BLaER1 (cell line): ENCODE data around the gene MTFR1L.
A peak's percentile ranks its signal among the peaks of the same experiment; 100 is the strongest.
"Not testable (repeated sequence)": the region's sequence is repeated elsewhere in the genome, so short reads cannot be mapped to it uniquely, and the experiment has no call there.

Experiments used
- H3K27ac ChIP-seq: shearing (Covaris generic); formaldehyde crosslinking; 2 replicates; pipeline ENCODE4 v1.8.1; 2022
- H3K27me3 ChIP-seq: shearing (Covaris generic); formaldehyde crosslinking; 2 replicates; pipeline ENCODE4 v1.8.1; 2022
- H3K36me3 ChIP-seq: shearing (Covaris generic); formaldehyde crosslinking; 2 replicates; pipeline ENCODE4 v1.8.1; 2022
- H3K4me1 ChIP-seq: shearing (Covaris generic); formaldehyde crosslinking; 2 replicates; pipeline ENCODE4 v1.8.1; 2022
- H3K4me2 ChIP-seq: shearing (Covaris generic); formaldehyde crosslinking; 2 replicates; pipeline ENCODE4 v1.8.1; 2022
- H3K4me3 ChIP-seq: shearing (Covaris generic); formaldehyde crosslinking; 2 replicates; pipeline ENCODE4 v1.8.1; 2022
- H3K9ac ChIP-seq: shearing (Covaris generic); formaldehyde crosslinking; 2 replicates; pipeline ENCODE4 v1.8.1; 2022
- H3K9me3 ChIP-seq: shearing (Covaris generic); formaldehyde crosslinking; 2 replicates; pipeline ENCODE4 v1.8.1; 2022
- H4K20me1 ChIP-seq: shearing (Covaris generic); formaldehyde crosslinking; 2 replicates; pipeline ENCODE4 v1.8.1; 2022
- Cebpa-rat ChIP-seq: shearing (Covaris generic); IDR thresholded peaks from 2 replicates; pipeline ENCODE4 v1.8.1; 2022

Gene MTFR1L

DNA sequence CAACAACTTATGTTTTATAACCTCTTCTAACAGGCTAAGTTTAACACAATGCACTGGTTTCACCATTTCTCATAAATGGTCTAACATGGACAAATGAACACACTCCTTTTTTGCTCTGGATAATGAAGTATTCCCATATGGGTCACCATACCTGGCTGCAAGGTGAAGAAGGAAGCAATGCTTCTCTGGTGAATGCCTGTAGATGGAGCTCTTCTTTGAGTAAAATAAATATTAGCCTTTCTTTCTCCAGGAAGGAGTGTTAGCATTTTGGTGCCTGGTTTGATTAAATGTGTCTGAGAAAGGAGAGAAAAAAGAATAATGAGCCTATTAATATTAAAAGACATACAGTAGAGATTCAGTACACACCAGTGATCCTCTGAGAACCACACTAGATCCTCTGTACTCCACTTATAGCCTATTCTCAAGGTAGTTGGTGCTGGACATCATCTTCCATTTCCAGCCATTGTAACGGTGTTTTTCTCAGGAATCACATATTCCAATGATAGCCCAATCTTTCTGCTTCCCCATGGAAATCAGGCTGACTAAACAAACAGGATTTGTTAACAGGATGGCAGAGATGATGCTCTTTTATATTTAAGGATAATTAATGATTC is 17.6 kb downstream of the MTFR1L start:
- H3K36me3 ChIP-seq: peaks cover 57% of the 10 kb centered on the region
- H3K27me3 ChIP-seq: no peaks in the 10 kb centered on the region

DNA sequence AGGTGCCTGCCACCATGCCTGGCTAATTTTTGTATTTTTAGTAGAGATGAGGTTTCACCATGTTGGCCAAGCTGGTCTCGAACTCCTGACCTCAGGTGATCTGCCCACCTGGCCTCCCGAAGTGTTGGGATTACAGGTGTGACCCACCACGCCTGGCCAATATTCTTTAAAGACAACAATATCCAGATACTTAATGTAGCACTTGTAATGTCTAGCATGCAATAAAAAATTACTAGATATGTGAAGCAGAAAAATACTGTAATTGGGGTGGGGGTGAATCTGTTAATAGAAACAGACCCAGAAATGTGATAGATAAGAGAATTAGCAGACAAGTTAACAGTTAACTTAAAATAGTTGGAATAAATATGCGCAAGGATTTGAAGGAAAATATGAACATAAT is 20.1 kb downstream of the MTFR1L start:
- H3K36me3 ChIP-seq: peaks cover 33% of the 10 kb centered on the region
- H3K27me3 ChIP-seq, H3K4me3 ChIP-seq, H3K27ac ChIP-seq, H4K20me1 ChIP-seq, H3K9ac ChIP-seq, H3K4me2 ChIP-seq: not testable (repeated sequence)
- H3K9me3 ChIP-seq: peaks cover 14% of the 10 kb centered on the region
- peaks cover 13% of the 10 kb centered on the region; the same call in 1 of the 2 replicates for H3K4me1 ChIP-seq

More for the DNA sequence above, 17.6 kb downstream of the MTFR1L start:
- Histone ChIP-seq H3K4me3 (no peak overlapping the region), H3K4me1 (peaks cover 6% of the 10 kb centered on the region), H4K20me1 (peaks cover 7% of the 10 kb centered on the region; the same call in 1 of the 2 replicates), H3K9ac (no peak overlapping the region), H3K4me2 (no peak overlapping the region), H3K9me3 (peaks cover 14% of the 10 kb centered on the region), H3K27ac (no peak overlapping the region)
- TF ChIP-seq Cebpa-rat: no peak

DNA sequence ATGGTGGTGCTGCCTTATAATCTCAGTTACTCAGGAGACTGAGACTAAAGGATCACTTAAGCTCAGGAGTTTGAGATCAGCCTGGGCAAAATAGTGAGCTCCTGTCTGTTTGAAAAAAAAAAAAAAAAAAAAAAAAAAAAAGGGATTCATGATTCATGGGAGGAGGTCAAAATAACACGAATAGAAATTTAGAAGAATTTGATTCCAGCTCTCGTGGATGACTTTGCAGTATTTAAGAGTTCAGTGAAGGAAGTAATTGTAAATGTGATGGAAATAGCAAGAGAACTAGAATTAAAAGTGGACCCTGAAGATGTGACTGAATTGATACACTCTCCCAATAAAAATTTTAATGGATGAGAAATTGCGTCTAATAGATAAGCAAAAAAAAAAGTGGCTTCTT is 23.7 kb downstream of the MTFR1L start:
- Histone ChIP-seq H3K4me1 (peaks cover 17% of the 10 kb centered on the region; the same call in 1 of the 2 replicates), H3K27ac (no peak overlapping the region), H3K4me3 (no peak overlapping the region), H3K9ac (no peak overlapping the region), H3K36me3 (peaks cover 10% of the 10 kb centered on the region), H3K27me3 (no peaks in the 10 kb centered on the region), H4K20me1 (no peaks in the 10 kb centered on the region), H3K9me3 (peaks cover 14% of the 10 kb centered on the region), H3K4me2 (no peak overlapping the region)
- TF ChIP-seq Cebpa-rat: no peak

DNA sequence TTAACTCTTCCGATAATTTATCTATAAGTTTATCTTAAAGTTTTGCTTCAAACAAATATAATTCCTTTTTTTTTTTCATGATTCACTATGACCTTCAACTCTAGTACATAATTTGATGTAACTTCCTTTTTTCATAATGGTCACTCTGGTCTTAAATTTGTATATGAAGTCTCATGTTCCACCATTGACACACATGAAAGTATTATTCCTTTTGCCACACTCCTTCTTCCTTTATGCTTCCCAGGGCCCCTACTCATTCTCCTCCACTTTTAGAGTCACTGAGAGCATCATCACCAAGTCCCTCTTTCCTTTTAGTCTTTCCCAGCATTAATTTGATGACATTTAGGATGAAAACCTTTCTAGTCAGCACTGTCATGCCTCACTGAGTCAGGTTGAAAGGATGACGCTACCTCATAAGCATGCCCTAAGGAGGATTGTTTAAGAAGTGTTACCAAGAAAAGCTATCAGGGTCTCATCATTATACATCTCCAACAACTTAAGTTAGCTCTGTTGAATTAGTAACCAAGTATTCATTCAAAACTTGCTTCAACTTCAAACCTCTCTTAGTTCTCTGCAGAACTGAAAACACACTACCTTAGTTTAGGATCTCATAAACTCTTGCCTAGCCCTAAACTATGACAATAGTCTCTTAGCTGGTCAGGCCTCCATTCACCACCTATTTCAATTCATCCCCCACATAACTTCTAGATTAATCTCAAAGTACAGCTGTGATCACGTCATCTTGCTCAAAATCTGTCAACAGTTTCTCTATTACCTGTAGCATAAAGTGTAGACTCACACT is 25.0 kb downstream of the MTFR1L start:
- no peak for TF ChIP-seq Cebpa-rat

DNA sequence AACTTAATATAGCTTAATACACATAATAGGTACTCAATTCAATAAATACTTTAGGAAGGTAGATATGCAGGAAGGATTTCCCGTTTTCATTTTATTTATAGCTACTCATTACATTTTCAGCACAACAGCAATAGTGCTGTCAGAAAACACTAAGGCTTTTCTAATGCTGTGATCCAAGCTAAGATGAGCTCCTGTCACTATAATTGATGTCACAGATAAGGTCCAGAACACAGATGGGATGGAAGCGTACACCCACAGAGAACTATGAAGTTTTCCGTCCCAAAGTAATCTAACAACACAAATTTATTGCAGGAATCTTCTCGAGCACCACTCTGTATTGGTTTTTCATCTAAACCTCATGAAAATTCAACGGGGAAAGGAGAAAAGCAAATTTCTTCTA is 25.9 kb downstream of the MTFR1L start:
- peaks cover 17% of the 10 kb centered on the region; the same call in 1 of the 2 replicates for H3K4me1 ChIP-seq
- H3K4me3 ChIP-seq: no peak overlapping the region
- no peaks in the 10 kb centered on the region for H3K27me3 ChIP-seq
- peaks cover 5% of the 10 kb centered on the region; the same call in 1 of the 2 replicates for H3K9me3 ChIP-seq
- H3K36me3 ChIP-seq: no peaks in the 10 kb centered on the region
- no peak overlapping the region for H3K27ac ChIP-seq
- H3K4me2 ChIP-seq: no peak overlapping the region
- no peak for TF ChIP-seq Cebpa-rat
- no peak overlapping the region for H3K9ac ChIP-seq
- no peaks in the 10 kb centered on the region for H4K20me1 ChIP-seq

More for the DNA sequence above, 25.0 kb downstream of the MTFR1L start:
- peaks cover 17% of the 10 kb centered on the region; the same call in 1 of the 2 replicates for H3K4me1 ChIP-seq
- H3K27me3 ChIP-seq: no peaks in the 10 kb centered on the region
- H3K9ac ChIP-seq: no peak overlapping the region
- H3K4me2 ChIP-seq: no peak overlapping the region
- H3K4me3 ChIP-seq: no peak overlapping the region
- no peaks in the 10 kb centered on the region for H4K20me1 ChIP-seq
- peaks cover 2% of the 10 kb centered on the region for H3K36me3 ChIP-seq
- no peak overlapping the region for H3K27ac ChIP-seq
- H3K9me3 ChIP-seq: peaks cover 7% of the 10 kb centered on the region

DNA sequence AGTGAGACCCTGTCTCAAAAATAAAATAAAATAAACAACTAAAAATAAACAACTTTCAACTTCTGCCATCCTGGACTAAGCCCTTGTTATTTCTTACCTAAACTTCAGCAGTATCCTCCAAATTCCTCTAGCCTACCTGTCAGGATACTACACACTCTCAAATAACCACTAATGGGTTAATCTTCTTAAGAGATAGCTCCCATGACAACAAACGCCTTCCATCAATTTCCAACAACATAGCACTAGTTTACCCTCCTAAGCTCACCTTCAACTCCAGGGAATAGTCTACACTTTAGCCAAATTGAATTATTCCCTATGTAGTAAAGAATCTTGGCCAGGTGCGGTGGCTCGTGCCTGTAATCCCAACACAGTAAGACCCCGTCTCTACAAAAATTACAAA is 28.2 kb downstream of the MTFR1L start:
- TF ChIP-seq Cebpa-rat: no peak
- Histone ChIP-seq H4K20me1 (no peaks in the 10 kb centered on the region), H3K4me1 (peaks cover 7% of the 10 kb centered on the region; the same call in 1 of the 2 replicates)

DNA sequence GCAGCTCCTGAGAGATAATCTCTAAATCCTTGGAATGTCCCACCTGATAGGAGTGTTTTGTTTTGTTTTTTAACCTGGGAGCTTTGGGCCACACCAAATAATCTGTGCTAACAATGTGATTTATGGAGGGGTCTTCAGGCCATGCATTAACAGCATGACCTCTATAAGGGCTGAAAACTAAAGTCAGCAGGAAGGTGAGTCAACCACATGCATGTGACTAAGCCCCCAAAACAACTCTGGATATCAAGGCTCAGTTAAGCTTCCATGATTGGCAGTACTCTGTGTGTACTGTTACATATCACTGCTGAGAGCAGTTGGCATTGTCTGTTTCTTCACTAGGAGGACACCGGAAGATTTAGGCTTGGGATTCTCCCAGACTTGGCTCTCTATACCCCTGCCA is 28.8 kb downstream of the MTFR1L start:
- no peaks in the 10 kb centered on the region for H3K9me3 ChIP-seq
- H3K4me3 ChIP-seq: no peak overlapping the region
- H4K20me1 ChIP-seq: no peaks in the 10 kb centered on the region
- TF ChIP-seq Cebpa-rat: no peak
- no peak overlapping the region for H3K27ac ChIP-seq
- H3K4me2 ChIP-seq: no peak overlapping the region
- H3K27me3 ChIP-seq: no peaks in the 10 kb centered on the region
- H3K4me1 ChIP-seq: 0 out of 2 replicates have a peak, but pooled peaks cover 7% of the 10 kb centered on the region
- no peak overlapping the region for H3K9ac ChIP-seq
- 0 out of 2 replicates have a peak, but pooled peaks cover 7% of the 10 kb centered on the region for H3K36me3 ChIP-seq

More for the DNA sequence above, 28.2 kb downstream of the MTFR1L start:
- H3K27ac ChIP-seq: no peak overlapping the region
- H3K36me3 ChIP-seq: 0 out of 2 replicates have a peak, but pooled peaks cover 4% of the 10 kb centered on the region
- H3K9ac ChIP-seq: no peak overlapping the region
- no peaks in the 10 kb centered on the region for H3K9me3 ChIP-seq
- no peak overlapping the region for H3K4me2 ChIP-seq
- no peak overlapping the region for H3K4me3 ChIP-seq
- H3K27me3 ChIP-seq: no peaks in the 10 kb centered on the region

DNA sequence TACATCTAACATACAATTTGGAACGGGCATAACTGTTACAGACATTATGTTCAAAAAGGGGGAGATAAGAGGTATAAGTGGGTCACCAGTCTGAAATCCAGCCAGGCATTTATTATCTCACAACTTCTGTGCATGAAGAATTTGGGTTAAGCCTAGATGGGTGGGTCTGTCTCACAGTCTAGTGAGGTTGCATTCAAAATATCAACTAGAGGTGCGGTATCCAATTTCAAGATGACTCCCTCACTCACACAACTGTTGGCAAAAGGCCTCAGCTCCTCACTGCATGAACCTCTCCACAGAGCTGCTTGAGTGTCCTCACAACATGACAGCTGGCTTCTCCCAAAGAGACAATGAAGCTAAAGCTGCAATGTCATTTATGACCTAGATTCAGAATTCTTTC is 34.8 kb downstream of the MTFR1L start:
- H3K9me3 ChIP-seq: no peaks in the 10 kb centered on the region
- H4K20me1 ChIP-seq: no peaks in the 10 kb centered on the region
- no peak overlapping the region for H3K4me3 ChIP-seq
- H3K27me3 ChIP-seq: no peaks in the 10 kb centered on the region
- TF ChIP-seq Cebpa-rat: no peak
- H3K36me3 ChIP-seq: 0 out of 2 replicates have a peak, but pooled peaks cover 9% of the 10 kb centered on the region
- H3K4me1 ChIP-seq: peaks cover 14% of the 10 kb centered on the region
- H3K4me2 ChIP-seq: no peak overlapping the region
- no peak overlapping the region for H3K9ac ChIP-seq
- no peak overlapping the region for H3K27ac ChIP-seq

DNA sequence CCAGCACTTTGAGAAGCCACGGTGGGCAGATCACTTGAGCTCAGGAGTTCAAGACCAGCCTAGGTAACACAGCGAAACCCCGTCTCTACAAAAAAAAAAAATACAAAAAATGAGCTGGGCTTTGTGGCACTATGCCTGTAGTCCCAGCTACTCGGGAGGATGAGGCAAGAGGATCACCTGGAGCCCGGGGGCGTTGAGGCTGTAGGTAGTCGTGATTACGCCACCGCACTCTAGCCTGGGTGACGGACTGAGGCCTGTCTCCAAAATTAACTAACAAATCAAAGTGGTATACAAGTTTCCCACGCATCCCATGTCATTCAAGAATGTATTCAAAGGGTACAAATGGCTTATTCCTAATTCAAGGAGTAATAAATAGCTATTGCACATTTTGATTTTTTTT is 37.1 kb downstream of the MTFR1L start:
- Histone ChIP-seq H3K4me2 (no peak overlapping the region), H4K20me1 (no peaks in the 10 kb centered on the region), H3K27me3 (no peaks in the 10 kb centered on the region), H3K9me3 (no peaks in the 10 kb centered on the region), H3K4me3 (no peak overlapping the region), H3K36me3 (0 out of 2 replicates have a peak, but pooled peaks cover 7% of the 10 kb centered on the region), H3K4me1 (peaks cover 35% of the 10 kb centered on the region), H3K27ac (no peak overlapping the region), H3K9ac (no peak overlapping the region)
- TF ChIP-seq Cebpa-rat: no peak

DNA sequence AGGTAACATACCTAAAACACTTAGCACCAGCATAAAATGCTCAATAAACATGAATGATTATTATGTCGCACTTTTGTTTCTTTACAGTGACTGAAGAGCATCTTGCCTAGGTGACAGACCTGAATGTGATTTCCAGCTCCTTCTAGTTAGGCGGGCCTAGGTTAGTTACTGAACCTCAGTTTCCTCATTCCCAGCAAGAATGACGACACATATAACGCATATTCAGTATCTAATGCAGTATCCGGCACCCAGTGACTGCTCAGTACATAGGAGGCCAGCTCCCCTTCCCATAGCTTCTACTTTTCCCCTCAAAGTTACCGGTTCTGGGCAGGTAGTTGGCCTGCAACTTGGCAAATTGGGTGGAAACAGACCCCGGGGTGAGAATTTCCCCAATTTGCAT is 38.7 kb downstream of the MTFR1L start:
- Histone ChIP-seq H3K27ac (peak overlapping the region; percentile 81; the same call in 1 of the 2 replicates), H3K4me2 (peak overlapping the region; percentile 91), H4K20me1 (no peaks in the 10 kb centered on the region), H3K9ac (peak overlapping the region; percentile 84), H3K4me3 (peak overlapping the region; percentile 76), H3K4me1 (peaks cover 48% of the 10 kb centered on the region), H3K36me3 (peaks cover 14% of the 10 kb centered on the region), H3K27me3 (no peaks in the 10 kb centered on the region), H3K9me3 (no peaks in the 10 kb centered on the region)
- no peak for TF ChIP-seq Cebpa-rat
